ENCODE results near the gene WDR54. TPM values are rescaled to one million over a fixed set of nuclear protein-coding genes. Genes with fewer than 3 reads are reported as not detected.
A peak's percentile ranks its signal among the peaks of the same experiment; 100 is the strongest.

WDR54 gene
- polyA plus RNA-seq, 1 of the 3 experiments (the other 2 are of a cell fraction), result 61.6 TPM

- Histone ChIP-seq H4K20me1 (ENCODE audit: insufficient read depth) (no peaks in the 10 kb centered on the region), H3K4me2 (peak overlapping the region; percentile 15), H3K9ac (no peak overlapping the region), H3F3A (replicated peaks; ENCODE audit: insufficient read depth) (peaks cover 6% of the 10 kb centered on the region), H3K4me3 (ENCODE audit: low read depth in 2 of 2, low read length in 1 of 2) (no peak overlapping the region), H3K4me1 (ENCODE audit: control insufficient read depth in 1 of 2, insufficient read depth in 2 of 2, low read depth in 1 of 2, low read length in 1 of 2) (peaks cover 7 to 9% of the 10 kb centered on the region in 2 experiments; a peak in 3 of 4 replicates), H3K27me3 (ENCODE audit: insufficient read depth) (no peaks in the 10 kb centered on the region), H3K9me2 (no peaks in the 10 kb centered on the region), H3K9me3 (no peaks in the 10 kb centered on the region), H2AFZ (ENCODE audit: low read depth) (no peak overlapping the region), H3K36me3 (replicated peaks in 1 of 2; ENCODE audit: control insufficient read depth in 1 of 2, insufficient read depth in 2 of 2, low read length in 1 of 2) (no peaks in the 10 kb centered on the region), H3K27ac (ENCODE audit: low read depth in 2 of 2, low read length in 1 of 2) (no peak overlapping the region), H3K79me2 (ENCODE audit: insufficient read depth) (peaks cover 5% of the 10 kb centered on the region)
- no peak for TF ChIP-seq NFIC (IDR thresholded peaks at IDR 0.05; ENCODE audit: borderline replicate concordance)
- no peak for TF ChIP-seq FOXJ3 (CRISPR knock-in tag; IDR thresholded peaks at IDR 0.05)
- no peak for TF ChIP-seq TEAD4 (IDR thresholded peaks at IDR 0.05; ENCODE audit: borderline replicate concordance, insufficient read depth)
- no peak for TF ChIP-seq EP300 (IDR thresholded peaks at IDR 0.05; ENCODE audit: borderline replicate concordance in 1 of 2, low read depth in 1 of 2, low read length in 1 of 2)
- TF ChIP-seq SIN3A (IDR thresholded peaks at IDR 0.05; ENCODE audit: borderline replicate concordance, low read depth, low read length), result no peak
- TF ChIP-seq YY1 (IDR thresholded peaks at IDR 0.05; ENCODE audit: low read depth), result no peak
- no peak for TF ChIP-seq EZH2phosphoT487 (IDR thresholded peaks at IDR 0.05; ENCODE audit: borderline replicate concordance, low read depth)
- no peak for TF ChIP-seq GABPA (IDR thresholded peaks at IDR 0.05; ENCODE audit: low read depth)
- TF ChIP-seq RFX5 (IDR thresholded peaks at IDR 0.05; ENCODE audit: low read length), result no peak
- TF ChIP-seq JUND (IDR thresholded peaks at IDR 0.05), result no peak
- TF ChIP-seq ZBTB33 (IDR thresholded peaks at IDR 0.05; ENCODE audit: borderline replicate concordance, low read depth), result no peak
- TF ChIP-seq, protein P1, sequence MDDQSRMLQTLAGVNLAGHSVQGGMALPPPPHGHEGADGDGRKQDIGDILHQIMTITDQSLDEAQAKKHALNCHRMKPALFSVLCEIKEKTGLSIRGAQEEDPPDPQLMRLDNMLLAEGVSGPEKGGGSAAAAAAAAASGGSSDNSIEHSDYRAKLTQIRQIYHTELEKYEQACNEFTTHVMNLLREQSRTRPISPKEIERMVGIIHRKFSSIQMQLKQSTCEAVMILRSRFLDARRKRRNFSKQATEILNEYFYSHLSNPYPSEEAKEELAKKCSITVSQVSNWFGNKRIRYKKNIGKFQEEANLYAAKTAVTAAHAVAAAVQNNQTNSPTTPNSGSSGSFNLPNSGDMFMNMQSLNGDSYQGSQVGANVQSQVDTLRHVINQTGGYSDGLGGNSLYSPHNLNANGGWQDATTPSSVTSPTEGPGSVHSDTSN (IDR thresholded peaks at IDR 0.05), result no peak
- DNase-seq, result peak; percentile 26
- CTCF ChIA-PET, result interaction anchor here (1.2 to 1.3 kb wide), 2 partner anchors 44 to 53 kb away, joined by 3 to 4 read pairs; no protein-coding TSS in a partner anchor
- POLR2A ChIA-PET, result no interaction called here
- WGBS (ENCODE audit: low lambda C conversion rate), result 54% methylated on average over 5 of the region's 5 CpGs
Observed at GRCh38 chr2:74444498-74445318, 23.2 kb downstream of the WDR54 start.
